ENCODE measurements around the gene RPL28.
A peak's percentile ranks its signal among the peaks of the same experiment; 100 is the strongest.
"Not testable (repeated sequence)": the region's sequence is repeated elsewhere in the genome, so short reads cannot be mapped to it uniquely, and the experiment has no call there.

Gene RPL28

GRCh38 chr19:55391702-55392615 lies 6.2 kb downstream of the RPL28 start:
- DNase-seq (ENCODE audit: low read depth in 2 of 2), result no peak

- no peak for DNase-seq (ENCODE audit: low read depth in 2 of 2)
Observed at GRCh38 chr19:55392820-55393761, 7.4 kb downstream of the RPL28 start.

DNA sequence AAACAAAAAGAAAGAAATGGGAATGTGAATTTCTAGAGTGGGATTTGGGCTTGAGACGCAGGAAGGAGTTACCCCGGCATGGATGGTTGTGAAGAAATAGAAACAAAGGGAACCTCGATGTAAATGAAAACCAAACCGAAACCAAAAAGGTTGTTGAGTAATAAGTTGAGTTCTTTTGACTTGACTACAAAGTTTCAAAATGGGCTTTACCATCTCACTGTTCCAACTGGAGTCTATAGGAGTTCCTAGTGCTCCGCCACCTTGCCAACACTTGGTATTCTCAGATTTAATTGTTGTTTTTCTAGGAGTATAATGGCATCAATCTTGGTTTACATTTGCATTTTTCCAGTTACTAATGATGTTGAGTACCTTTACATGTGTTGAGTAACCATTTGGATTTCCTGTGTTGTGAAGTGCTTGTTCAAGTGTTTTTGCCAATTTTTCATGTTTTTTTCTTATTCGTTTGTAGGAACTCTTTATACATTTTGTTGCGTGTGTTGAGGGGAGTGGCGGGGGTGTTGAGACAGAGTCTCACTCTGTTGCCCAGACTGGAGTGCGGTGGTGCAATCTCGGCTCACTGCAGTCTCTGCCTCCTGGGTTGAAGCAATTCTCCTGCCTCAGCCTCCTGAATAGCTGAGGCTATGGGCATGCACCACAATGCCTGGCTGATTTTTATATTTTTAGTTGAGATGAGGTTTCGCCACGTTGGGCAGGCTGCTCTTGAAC lies 12.6 kb downstream of the RPL28 start:
- DNase-seq (ENCODE audit: low read depth in 2 of 2), result no peak

- DNase-seq (ENCODE audit: low read depth in 2 of 2), result no peak
Observed at GRCh38 chr19:55400281-55401087, 14.8 kb downstream of the RPL28 start.

GRCh38 chr19:55401390-55401789 lies 15.7 kb downstream of the RPL28 start:
- not testable (repeated sequence) for DNase-seq (ENCODE audit: low read depth in 2 of 2)

- DNase-seq (ENCODE audit: low read depth in 2 of 2), result no peak
Observed at GRCh38 chr19:55402509-55402908, 16.8 kb downstream of the RPL28 start.

DNA sequence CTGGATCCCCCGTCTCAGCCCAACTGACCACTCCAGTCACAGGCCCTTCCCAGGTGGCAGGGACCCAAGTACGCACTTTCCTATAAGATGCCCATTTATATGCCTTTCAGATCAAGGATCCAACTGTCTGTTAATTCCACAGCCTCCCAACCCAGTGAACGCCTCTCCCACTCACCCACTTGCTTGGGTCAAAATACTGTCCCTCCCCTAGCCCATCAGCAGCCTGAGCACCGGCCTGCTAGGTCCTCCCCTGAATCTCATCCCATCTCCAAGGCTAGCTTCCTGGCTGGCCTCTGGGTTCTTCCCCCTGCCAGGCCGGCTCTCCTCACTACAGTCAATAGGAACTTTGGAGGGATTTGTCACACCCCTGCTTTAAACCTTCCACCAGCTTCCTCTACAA lies 19.9 kb downstream of the RPL28 start:
- no peak for DNase-seq (ENCODE audit: low read depth in 2 of 2)

DNA sequence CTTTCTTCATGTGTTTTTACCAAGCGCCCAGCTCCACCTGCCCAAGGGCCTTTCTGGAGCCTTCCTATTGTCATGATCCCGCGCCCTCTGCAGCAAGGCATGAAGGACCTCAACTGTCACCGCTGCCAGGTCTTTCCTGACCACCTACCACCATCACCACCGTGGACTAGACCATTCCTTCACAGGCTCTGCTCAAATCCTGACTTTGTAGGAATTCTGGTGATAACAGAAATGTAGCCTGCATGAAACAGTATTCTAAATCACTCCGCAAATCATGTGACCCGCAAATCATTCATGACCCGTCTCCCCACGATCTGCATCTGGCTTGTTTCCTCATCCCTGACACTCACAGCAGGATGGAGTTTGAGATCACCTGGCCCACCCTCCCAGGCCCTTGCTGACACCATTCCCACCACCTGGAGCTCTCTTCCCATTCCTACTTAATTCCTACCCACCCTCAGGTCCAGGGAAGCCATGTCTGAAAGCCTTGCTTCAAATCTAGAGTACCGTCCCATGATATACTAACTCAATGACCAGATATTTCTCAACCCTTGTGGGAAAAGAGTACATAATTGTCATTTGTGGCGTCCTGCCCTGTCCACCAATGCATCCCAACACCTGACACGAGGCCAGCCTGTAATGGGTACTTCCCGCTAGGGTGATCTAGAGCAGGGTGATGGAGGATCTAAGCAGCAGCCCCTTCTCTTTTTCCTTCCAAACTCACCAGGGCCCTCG lies 20.5 kb downstream of the RPL28 start:
- no peak for DNase-seq (ENCODE audit: low read depth in 2 of 2)

- no peak for DNase-seq (ENCODE audit: low read depth in 2 of 2)
Observed at GRCh38 chr19:55406826-55407549, 21.3 kb downstream of the RPL28 start.

DNA sequence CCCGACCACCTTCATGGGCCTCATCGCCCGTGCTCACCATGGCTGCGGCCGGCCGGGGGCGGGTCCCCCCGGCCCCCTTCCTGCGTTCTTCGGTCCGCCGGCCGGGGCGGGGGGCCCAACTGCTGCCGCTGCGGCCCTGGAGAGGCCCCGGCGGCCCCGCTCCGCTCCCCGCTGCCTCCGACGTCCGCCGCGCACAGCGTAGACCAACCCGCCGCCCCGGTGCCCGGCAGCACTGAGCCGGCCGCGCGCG lies 21.7 kb downstream of the RPL28 start, which contains the start of gene UBE2S:
UBE2S (minus strand) TSS at position 239 of the 250 bp plus-strand sequence; CDS start at position 40, 199 bp downstream.
- not testable (repeated sequence) for DNase-seq (ENCODE audit: low read depth in 2 of 2)

DNA sequence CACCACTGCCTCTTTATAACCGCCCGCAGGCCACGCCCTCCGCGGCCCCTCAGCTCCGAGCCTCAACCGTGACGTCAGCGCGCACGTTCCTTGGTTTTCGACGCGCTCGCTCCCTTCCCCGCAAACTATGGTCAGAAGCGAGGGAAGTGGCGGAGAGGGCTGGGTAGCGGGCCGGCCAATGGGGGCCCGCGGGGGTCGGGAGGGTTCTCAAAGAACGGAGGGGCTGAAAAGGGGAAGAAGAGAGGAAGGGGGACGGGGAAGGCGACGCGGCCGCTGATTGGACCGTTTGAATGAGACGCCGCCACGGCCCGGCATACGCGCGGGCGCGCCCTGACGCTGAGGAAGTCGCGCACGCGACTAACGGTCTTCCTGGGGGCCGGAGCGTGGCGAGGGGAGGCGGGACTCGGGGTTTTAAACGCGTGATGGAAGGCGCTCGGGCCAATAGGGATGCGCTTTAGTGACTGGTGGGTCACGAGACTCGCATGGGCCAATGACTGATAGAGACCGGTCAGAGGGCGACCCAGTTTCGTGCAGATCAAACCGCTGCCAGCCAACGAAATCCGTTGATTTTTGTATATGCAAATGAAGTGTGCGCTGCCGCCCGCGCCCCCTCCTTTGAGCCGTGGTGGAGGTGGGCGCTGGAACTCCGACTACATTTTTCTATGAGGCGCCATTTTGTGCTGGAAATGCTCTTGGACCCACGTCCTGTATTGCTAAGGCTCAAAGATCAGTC lies 22.2 kb downstream of the RPL28 start:
- peak; percentile 93 for DNase-seq (ENCODE audit: low read depth in 2 of 2)

DNA sequence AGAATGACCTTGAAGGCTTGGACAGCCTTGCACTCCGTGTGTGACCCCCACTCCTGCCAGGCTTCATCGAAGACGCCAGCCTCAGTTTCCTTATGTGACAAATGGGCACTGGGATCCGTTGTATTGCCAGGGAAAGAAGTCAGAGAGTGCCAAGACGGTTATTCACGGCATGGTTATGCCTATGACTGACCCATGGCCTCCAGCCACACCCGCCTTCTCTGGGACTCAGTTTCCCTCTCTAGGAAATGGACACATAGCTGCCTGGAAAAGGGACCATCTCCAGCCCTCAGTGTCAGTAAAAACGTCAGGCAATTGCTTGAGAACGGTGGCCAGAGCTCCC lies 22.8 kb downstream of the RPL28 start:
- DNase-seq (ENCODE audit: low read depth in 2 of 2), result no peak

DNA sequence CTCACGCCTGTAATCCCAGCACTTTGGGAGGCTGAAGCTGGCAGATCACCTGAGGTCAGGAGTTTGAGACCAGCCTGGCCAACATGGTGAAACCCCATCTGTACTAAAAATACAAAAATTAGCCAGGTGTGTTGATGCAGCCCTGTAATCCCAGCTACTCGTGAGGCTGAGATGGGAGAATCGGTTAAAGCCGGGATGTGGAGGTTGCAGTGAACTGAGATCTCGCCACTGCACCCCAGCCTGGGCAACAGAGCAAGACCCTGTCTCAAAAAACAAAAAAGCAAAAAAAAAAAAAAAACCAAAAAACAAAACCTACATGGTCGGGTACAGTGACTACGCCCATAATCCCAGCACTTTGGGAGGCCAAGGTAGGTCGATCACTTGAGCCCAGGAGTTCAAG lies 23.4 kb downstream of the RPL28 start:
- not testable (repeated sequence) for DNase-seq (ENCODE audit: low read depth in 2 of 2)

GRCh38 chr19:55410168-55410567 lies 24.4 kb downstream of the RPL28 start:
- DNase-seq (ENCODE audit: low read depth in 2 of 2), result no peak

GRCh38 chr19:55418185-55418584 lies 32.5 kb downstream of the RPL28 start:
- DNase-seq (ENCODE audit: low read depth in 2 of 2), result peak in 1 of 2 donors; percentile 35

DNA sequence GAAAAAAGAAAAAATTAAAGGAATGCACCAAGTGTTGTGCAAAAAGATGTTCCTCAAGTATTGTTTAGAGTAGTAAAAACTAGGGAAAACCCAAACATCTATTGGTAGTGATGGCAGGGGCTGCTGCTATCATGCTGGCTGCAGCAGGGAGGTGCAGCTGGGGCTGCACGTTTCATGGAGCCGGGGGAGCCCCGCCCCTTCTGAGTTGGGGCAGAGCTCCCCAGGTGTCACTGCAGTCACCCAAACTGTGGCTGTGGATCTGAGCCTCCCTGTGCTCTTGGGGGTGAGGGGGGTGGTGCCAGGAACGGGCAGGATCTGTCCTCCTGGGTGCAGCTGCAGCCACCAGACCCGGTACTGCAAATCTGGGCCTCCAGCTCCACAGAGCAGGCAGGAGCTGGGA lies 33.4 kb downstream of the RPL28 start:
- DNase-seq (ENCODE audit: low read depth in 2 of 2), result no peak

DNA sequence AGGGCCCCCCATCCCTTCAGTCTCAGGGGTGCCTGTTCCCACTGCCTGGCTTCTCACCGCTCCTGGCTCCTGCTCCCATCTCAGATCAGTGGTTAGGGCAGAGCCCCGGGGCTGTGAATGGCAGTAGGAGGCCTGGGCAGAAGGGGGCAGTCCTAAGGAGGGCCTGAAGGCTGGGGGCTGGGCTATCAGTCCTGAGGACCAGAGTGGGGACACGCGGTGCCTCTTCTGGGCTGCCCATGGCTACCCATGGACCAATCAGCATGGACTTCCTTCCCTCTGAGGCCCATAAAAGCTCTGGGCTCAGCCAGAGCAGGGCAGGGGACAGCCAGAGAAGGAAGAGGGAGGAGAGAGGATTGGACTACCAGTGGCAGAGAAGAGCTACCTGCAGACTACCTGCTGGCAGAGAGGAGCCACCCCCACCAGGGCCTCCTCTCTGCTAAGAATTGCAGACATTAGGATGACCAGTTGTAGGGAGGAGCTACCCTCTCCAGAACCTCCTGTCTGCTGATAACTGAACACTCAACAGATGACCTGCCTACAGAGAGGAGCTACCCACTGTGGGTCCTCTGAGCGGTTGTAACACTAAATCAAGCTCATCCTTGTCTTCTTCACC lies 34.0 kb downstream of the RPL28 start:
- DNase-seq (ENCODE audit: low read depth in 2 of 2), result no peak

DNA sequence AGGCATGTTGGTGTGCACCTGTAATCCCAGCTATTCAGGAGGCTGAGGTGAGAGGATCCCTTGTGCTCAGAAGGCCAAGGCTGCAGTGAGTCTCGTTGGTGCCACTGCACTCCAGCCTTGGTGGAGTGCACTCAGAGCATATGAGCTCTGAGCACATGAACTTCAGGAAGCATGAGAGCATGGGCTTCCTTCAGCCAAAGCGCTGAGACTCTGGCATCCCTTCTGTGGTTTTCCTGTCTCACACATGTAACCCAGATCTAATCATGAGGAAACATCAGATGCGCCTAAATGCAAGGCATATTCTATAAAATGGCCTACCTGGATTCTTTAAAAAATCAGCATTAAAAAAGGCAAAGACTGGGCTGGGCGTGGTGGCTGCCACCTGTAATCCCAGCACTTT lies 35.5 kb downstream of the RPL28 start:
- DNase-seq (ENCODE audit: low read depth in 2 of 2), result not testable (repeated sequence)

All from activated CD4-positive, alpha-beta T cell treated with anti-CD3 and anti-CD28 coated beads for 24 hours (primary cell).